ENCODE measurements around the gene ZBTB5. TPM values are rescaled to one million over a fixed set of nuclear protein-coding genes. Genes with fewer than 3 reads are reported as not detected.

ZBTB5 gene
- total and polyA plus RNA-seq, 2 of the 8 experiments (the other 6 are each of a cell fraction or from before 2014, with no cell fraction given): 13.3 to 14.5 TPM

DNA sequence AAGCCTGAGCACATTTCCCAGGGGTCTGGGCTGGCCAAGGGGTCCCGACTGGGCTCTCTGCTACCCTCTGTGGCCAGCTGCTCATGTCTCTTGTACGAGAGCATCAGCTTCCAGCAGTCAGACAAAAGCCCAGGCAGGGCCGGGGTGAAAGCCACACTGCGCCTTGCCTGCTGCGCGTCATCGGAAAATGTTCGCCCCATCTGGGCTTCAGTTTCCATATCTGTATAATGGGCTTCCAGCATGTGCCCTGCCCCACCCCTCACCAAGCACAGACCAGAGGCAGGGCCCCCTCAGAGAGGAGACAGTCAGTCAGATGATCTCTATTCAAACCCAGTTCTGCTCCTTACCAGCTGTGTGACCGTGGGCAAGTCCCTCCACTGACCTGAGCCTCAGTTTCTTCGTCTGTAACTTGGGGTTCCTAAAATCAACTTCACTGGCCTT, 50.7 kb downstream of the ZBTB5 start:
- Histone ChIP-seq H4K20me1 (replicated peaks in 1 of 2; ENCODE audit: control insufficient read depth in 1 of 2, insufficient read depth in 2 of 2, low read length in 2 of 2) (no peaks in the 10 kb centered on the region), H3K79me1 (ENCODE audit: low read depth, low read length) (no peaks in the 10 kb centered on the region), H3K4me2 (ENCODE audit: insufficient read depth in 1 of 2, low read depth in 2 of 2, low read length in 2 of 2) (peak overlapping the region; percentile 45 to 63), H2BK120ac (replicated peaks; ENCODE audit: low read depth, low read length) (peak overlapping the region; percentile 85), H2BK20ac (ENCODE audit: low read length) (peak overlapping the region; percentile 2; the same call in 1 of the 2 replicates), H2BK15ac (ENCODE audit: low read length) (peak overlapping the region; percentile 99; the same call in 1 of the 2 replicates), H3K9ac (replicated peaks in 1 of 4; ENCODE audit: extremely low read depth in 1 of 4, low read depth in 3 of 4, low read length in 3 of 4) (peak overlapping the region in 1 of 4 experiments; percentile 38; a peak in 1 of 7 replicates), H3K23me2 (ENCODE audit: low read depth, low read length) (no peaks in the 10 kb centered on the region; the same call in 1 of the 2 replicates), H2AK5ac (ENCODE audit: low read depth, low read length) (peak overlapping the region; percentile 55), H3K14ac (ENCODE audit: insufficient read length) (no peak overlapping the region), H2AFZ (ENCODE audit: low read length) (peak overlapping the region; percentile 63; the same call in 1 of the 2 replicates), H2BK12ac (ENCODE audit: low read depth, low read length) (peak overlapping the region; percentile 89), H3K27ac (ENCODE audit: low read depth, low read length) (peak overlapping the region; percentile 41; the same call in 1 of the 2 replicates), H3K79me2 (ENCODE audit: control insufficient read depth in 1 of 2, insufficient read depth in 2 of 2, low read length in 2 of 2) (no peaks in the 10 kb centered on the region), H4K8ac (ENCODE audit: extremely low read depth, insufficient read depth, low read length) (peak overlapping the region; percentile 7; the same call in 1 of the 2 replicates), H3K36me3 (ENCODE audit: control insufficient read depth in 2 of 4, insufficient read depth in 4 of 4, low read length in 3 of 4) (no peaks in the 10 kb centered on the region), H4K91ac (replicated peaks; ENCODE audit: insufficient read length, low read length) (peak overlapping the region; percentile 4), H3K56ac (replicated peaks; ENCODE audit: insufficient read length, low read depth, low read length) (no peak overlapping the region), H3K4me1 (replicated peaks in 1 of 4; ENCODE audit: control insufficient read depth in 3 of 4, insufficient read depth in 4 of 4, low read length in 3 of 4) (peaks cover 0 to 18% (median 14%) of the 10 kb centered on the region in 4 experiments; a peak in 6 of 7 replicates), H2BK5ac (ENCODE audit: low read depth, low read length) (peak overlapping the region; percentile 66), H3K4me3 (ENCODE audit: extremely low read depth in 1 of 4, insufficient read depth in 2 of 4, low read depth in 3 of 4, low read length in 4 of 4) (peak overlapping the region in 1 of 4 experiments; percentile 28; a peak in 1 of 8 replicates), H3K23ac (ENCODE audit: insufficient read length) (no peak overlapping the region), H3K4ac (replicated peaks; ENCODE audit: insufficient read length, low read depth, low read length) (peak overlapping the region; percentile 41), H3K18ac (ENCODE audit: extremely low read depth, low read length) (peak overlapping the region; percentile 75), H3K27me3 (replicated peaks in 1 of 4; ENCODE audit: control insufficient read depth in 3 of 4, extremely low read depth in 1 of 4, insufficient read depth in 3 of 4, low read length in 3 of 4) (no peaks in the 10 kb centered on the region), H4K5ac (ENCODE audit: insufficient read length, low read depth, low read length) (no peak overlapping the region), H3K9me3 (ENCODE audit: insufficient read depth in 2 of 2, low read depth in 1 of 2, low read length in 1 of 2) (no peaks in the 10 kb centered on the region)
- ChIA-PET POLR2A (ENCODE audit: partially characterized antibody) (interaction anchor here (0.7 to 3.4 kb wide), 9 partner anchors 8 to 178 kb away, joined by 3 to 13 read pairs (median 5); partner anchors contain the start of genes GRHPR, TOMM5 and ZBTB5), CTCF (ENCODE audit: partially characterized antibody) (interaction anchor here (0.7 to 3.4 kb wide), 10 partner anchors 10 to 504 kb away, joined by 3 to 18 read pairs (median 4); partner anchors contain the start of gene ZBTB5)
- WGBS, 2 experiments (ENCODE audit: extremely low coverage in 1 of 2, insufficient coverage in 1 of 2, insufficient read length in 1 of 2, insufficient replicate concordance in 2 of 2, low coverage in 1 of 2, low lambda C conversion rate in 2 of 2, missing lambda C conversion rate in 1 of 2): 88% methylated on average over 10 of the region's 10 CpGs; no CpG with 5 or more reads in 1 of the 2 experiments
- FAIRE-seq: no peak
- no peak for TF ChIP-seq JUN (IDR thresholded peaks at IDR 0.05; ENCODE audit: low read depth, low read length)
- TF ChIP-seq KDM1A (IDR thresholded peaks at IDR 0.05; ENCODE audit: borderline replicate concordance, low read length): peak; percentile 96
- no peak for TF ChIP-seq EP300 (IDR thresholded peaks at IDR 0.05; ENCODE audit: borderline replicate concordance in 1 of 2, low read depth in 2 of 2, low read length in 2 of 2)
- peak in 1 of 2 experiments; percentile 76; a peak in 1 of 4 replicates for TF ChIP-seq HDAC2 (IDR thresholded peaks at IDR 0.05; ENCODE audit: borderline replicate concordance in 1 of 2, low read depth in 2 of 2, low read length in 2 of 2)
- TF ChIP-seq NRF1 (IDR thresholded peaks at IDR 0.05; ENCODE audit: low read depth, low read length): no peak
- TF ChIP-seq GTF2F1 (IDR thresholded peaks at IDR 0.05; ENCODE audit: borderline replicate concordance, low read depth, low read length): no peak
- TF ChIP-seq TEAD4 (IDR thresholded peaks at IDR 0.05; ENCODE audit: low read depth, low read length): no peak
- TF ChIP-seq SIRT6 (IDR thresholded peaks at IDR 0.05; ENCODE audit: low read length): no peak
- TF ChIP-seq, protein P1, sequence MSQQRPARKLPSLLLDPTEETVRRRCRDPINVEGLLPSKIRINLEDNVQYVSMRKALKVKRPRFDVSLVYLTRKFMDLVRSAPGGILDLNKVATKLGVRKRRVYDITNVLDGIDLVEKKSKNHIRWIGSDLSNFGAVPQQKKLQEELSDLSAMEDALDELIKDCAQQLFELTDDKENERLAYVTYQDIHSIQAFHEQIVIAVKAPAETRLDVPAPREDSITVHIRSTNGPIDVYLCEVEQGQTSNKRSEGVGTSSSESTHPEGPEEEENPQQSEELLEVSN (IDR thresholded peaks at IDR 0.05): no peak
- DNase-seq (ENCODE audit: low read depth in 1 of 2, low spot score in 2 of 2): no peak

Measured in H1 (cell line).